Endothelial cell (in vitro differentiated cells): ENCODE measurements around the gene ADM5. TPM values are rescaled to one million over a fixed set of nuclear protein-coding genes. Genes with fewer than 3 reads are reported as not detected.
"Not testable (repeated sequence)": the region's sequence is repeated elsewhere in the genome, so short reads cannot be mapped to it uniquely, and the experiment has no call there.

ENCODE experiments used
- DNase-seq: peaks from one replicate; pipeline ENCODE4 v3.0.0; 2021; ENCODE audit warnings: low spot score
- H3K27ac Mint-ChIP-seq: one replicate; pipeline ENCODE4 v1.8.0; 2021; ENCODE audit warnings: mixed read lengths, inconsistent platforms; ENCODE audit not compliant: unreplicated experiment
- H3K27me3 Mint-ChIP-seq: one replicate; pipeline ENCODE4 v1.8.0; 2021; ENCODE audit warnings: mild to moderate bottlenecking, moderate library complexity, mixed read lengths, inconsistent platforms; ENCODE audit not compliant: unreplicated experiment
- H3K36me3 Mint-ChIP-seq: one replicate; pipeline ENCODE4 v1.8.0; 2021; ENCODE audit warnings: mild to moderate bottlenecking, low read depth, mixed read lengths, inconsistent platforms; ENCODE audit not compliant: unreplicated experiment
- H3K4me1 Mint-ChIP-seq: one replicate; pipeline ENCODE4 v1.8.0; 2021; ENCODE audit warnings: mild to moderate bottlenecking, mixed read lengths, inconsistent platforms; ENCODE audit not compliant: unreplicated experiment
- H3K4me3 Mint-ChIP-seq: one replicate; pipeline ENCODE4 v1.8.0; 2021; ENCODE audit warnings: mild to moderate bottlenecking, mixed read lengths, inconsistent platforms; ENCODE audit not compliant: unreplicated experiment
- H3K9me3 Mint-ChIP-seq: one replicate; pipeline ENCODE4 v1.8.0; 2021; ENCODE audit warnings: mixed read lengths, inconsistent platforms; ENCODE audit not compliant: unreplicated experiment
- CTCF ChIP-seq: fragments of 200-600 bp; sonication (generic); IDR thresholded peaks from one replicate; pipeline ENCODE4 v1.5.0; 2021; ENCODE audit warnings: antibody characterized with exemption; ENCODE audit not compliant: unreplicated experiment
- total RNA-seq: library from RNA; stranded (reverse); fragmentation: NEBNext Ultra II Directional; extraction: Animal tissue kit (Norgen Biotek cat#: 25700); gene quantifications from one replicate; pipeline ENCODE4 v1.2.1, GENCODE V29; 2021; ENCODE audit not compliant: unreplicated experiment

ADM5 gene
- total RNA-seq, 1 donor from 2014 or later: 5.3 TPM

- no peak for DNase-seq
- Mint-ChIP-seq H3K9me3 (no peaks in the 10 kb centered on the region), H3K27me3 (peaks cover 13% of the 10 kb centered on the region), H3K36me3 (peaks cover 24% of the 10 kb centered on the region), H3K27ac (no peak overlapping the region), H3K4me3 (no peak overlapping the region), H3K4me1 (peaks cover 8% of the 10 kb centered on the region)
- TF ChIP-seq CTCF: no peak
Measured at GRCh38 chr19:49712397-49712859, 23.0 kb downstream of the ADM5 start.

- no peak overlapping the region for H3K27ac Mint-ChIP-seq
- H3K9me3 Mint-ChIP-seq: no peaks in the 10 kb centered on the region
- peaks cover 24% of the 10 kb centered on the region for H3K36me3 Mint-ChIP-seq
- H3K4me1 Mint-ChIP-seq: peaks cover 12% of the 10 kb centered on the region
- TF ChIP-seq CTCF: no peak
- peaks cover 17% of the 10 kb centered on the region for H3K27me3 Mint-ChIP-seq
- DNase-seq: no peak
- H3K4me3 Mint-ChIP-seq: no peak overlapping the region
Measured at GRCh38 chr19:49713236-49713845, 23.9 kb downstream of the ADM5 start.

GRCh38 chr19:49716154-49716553, 26.8 kb downstream of the ADM5 start:
- no peak for TF ChIP-seq CTCF
- Mint-ChIP-seq H3K27ac (peak overlapping the region; percentile 71), H3K9me3 (no peaks in the 10 kb centered on the region), H3K36me3 (peaks cover 13% of the 10 kb centered on the region), H3K27me3 (peaks cover 16% of the 10 kb centered on the region), H3K4me1 (peaks cover 24% of the 10 kb centered on the region), H3K4me3 (no peak overlapping the region)
- DNase-seq: no peak

GRCh38 chr19:49718511-49718910, 29.1 kb downstream of the ADM5 start:
- no peak for TF ChIP-seq CTCF
- H3K9me3 Mint-ChIP-seq: no peaks in the 10 kb centered on the region
- no peak for DNase-seq
- H3K27ac Mint-ChIP-seq: peak overlapping the region; percentile 94
- no peaks in the 10 kb centered on the region for H3K36me3 Mint-ChIP-seq
- peaks cover 16% of the 10 kb centered on the region for H3K27me3 Mint-ChIP-seq
- peaks cover 24% of the 10 kb centered on the region for H3K4me1 Mint-ChIP-seq
- H3K4me3 Mint-ChIP-seq: no peak overlapping the region

DNA sequence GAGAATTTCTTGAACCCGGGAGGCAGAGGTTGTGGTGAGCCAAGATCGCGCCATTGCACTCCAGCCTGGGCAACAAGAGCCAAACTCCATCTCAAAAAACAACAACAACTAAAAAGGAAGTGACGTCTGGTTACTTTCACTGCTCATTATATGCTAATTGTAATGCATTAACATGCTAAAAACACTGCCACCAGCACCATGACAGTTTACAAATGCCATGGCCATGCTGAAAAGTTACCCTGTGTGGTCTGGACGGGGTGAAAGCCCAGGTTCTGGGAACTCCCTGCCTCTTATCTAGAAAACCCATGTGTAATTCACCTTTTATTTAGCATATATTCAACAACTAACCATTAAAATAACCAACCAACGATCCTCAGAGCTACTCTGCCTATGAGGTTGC, 29.6 kb downstream of the ADM5 start:
- no peak for DNase-seq
- peak overlapping the region; percentile 93 for H3K27ac Mint-ChIP-seq
- no peaks in the 10 kb centered on the region for H3K36me3 Mint-ChIP-seq
- H3K9me3 Mint-ChIP-seq: no peaks in the 10 kb centered on the region
- H3K4me1 Mint-ChIP-seq: peaks cover 24% of the 10 kb centered on the region
- peaks cover 16% of the 10 kb centered on the region for H3K27me3 Mint-ChIP-seq
- no peak for TF ChIP-seq CTCF
- H3K4me3 Mint-ChIP-seq: no peak overlapping the region

DNA sequence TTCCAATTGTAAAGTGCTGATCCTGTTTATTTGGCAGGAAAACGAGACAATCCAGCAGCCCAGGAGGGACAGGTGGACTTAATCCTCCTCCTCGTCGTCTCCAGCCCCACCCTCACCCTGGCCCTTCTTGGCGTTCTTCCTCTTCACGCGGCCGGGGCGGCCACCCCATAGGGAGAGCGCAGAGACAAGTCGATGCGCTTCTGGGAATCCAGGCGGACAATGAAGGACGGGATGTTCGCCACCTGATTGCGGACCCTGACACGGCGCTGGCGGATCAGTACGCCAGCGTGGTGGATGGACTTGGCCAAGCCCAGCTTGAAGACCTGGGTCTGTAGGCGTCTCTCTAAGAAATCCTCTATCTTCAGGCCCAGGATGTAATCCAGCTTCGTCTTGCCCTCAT, 30.0 kb downstream of the ADM5 start:
- peaks cover 24% of the 10 kb centered on the region for H3K4me1 Mint-ChIP-seq
- H3K27ac Mint-ChIP-seq: peak overlapping the region; percentile 93
- not testable (repeated sequence) for DNase-seq, H3K36me3 Mint-ChIP-seq, H3K4me3 Mint-ChIP-seq, H3K9me3 Mint-ChIP-seq
- peaks cover 13% of the 10 kb centered on the region for H3K27me3 Mint-ChIP-seq
